H1 (cell line): ENCODE data around the gene DUSP3. TPM values are rescaled to one million over a fixed set of nuclear protein-coding genes. Genes with fewer than 3 reads are reported as not detected.

Experiments
- ASH2L ChIP-seq: fragments of 200-600, 300-600 bp; sonication (generic); IDR thresholded peaks from one replicate; pipeline ENCODE4 v1.7.1; 2017; ENCODE audit warnings: low read length
- HDAC2 ChIP-seq, 2 experiments: fragments of 300-600 bp in 1 of 2; sonication (generic) in 1 of 2; IDR thresholded peaks; 2 replicates each; pipeline ENCODE4 v1.6.1; 2011 to 2012; ENCODE audit warnings: low read depth in 2 of 2, low read length in 2 of 2, mild to moderate bottlenecking in 2 of 2, moderate library complexity in 2 of 2, borderline replicate concordance in 1 of 2, inconsistent platforms in 1 of 2
- JUN ChIP-seq: IDR thresholded peaks from 2 replicates; pipeline ENCODE4 v1.6.1; 2011; ENCODE audit warnings: low read depth, mild to moderate bottlenecking, improper control_type of control experiment, low read length
- MAFK ChIP-seq: IDR thresholded peaks from 2 replicates; pipeline ENCODE4 v1.6.1; 2012; ENCODE audit warnings: low read depth, mild to moderate bottlenecking, improper control_type of control experiment, low read length
- SAP30 ChIP-seq: fragments of 300-600 bp; sonication (generic); IDR thresholded peaks from 2 replicates; pipeline ENCODE4 v1.7.1; 2012; ENCODE audit warnings: low read length, moderate library complexity, mild to moderate bottlenecking, inconsistent platforms; ENCODE audit not compliant: insufficient read depth, insufficient replicate concordance
- SIRT6 ChIP-seq: IDR thresholded peaks from one replicate; pipeline ENCODE4 v1.7.1; 2012; ENCODE audit warnings: low read length, inconsistent platforms
- SP1 ChIP-seq: IDR thresholded peaks from 2 replicates; pipeline ENCODE4 v1.6.1; 2011; ENCODE audit warnings: low read depth, low read length
- TEAD4 ChIP-seq: IDR thresholded peaks from 2 replicates; pipeline ENCODE4 v1.6.1; 2012; ENCODE audit warnings: low read depth, low read length, inconsistent platforms, mixed read lengths
- polyA plus RNA-seq, 7 experiments: library from polyadenylated mRNA; depleted of rRNA in 3 of 7; stranded (reverse) in 5 of 7; unstranded in 2 of 7; fragments of >200 nt in 5 of 7; fragments of 200-250 nt in 2 of 7; gene quantifications; 1 replicate in 5 of 7; 2 replicates in 1 of 7; 4 replicates in 1 of 7; pipeline versions ENCODE4 v1.2.1 to v1.2.3, GENCODE V29; 2011 to 2013; ENCODE audit warnings: missing spikeins in 2 of 7, mixed read lengths in 2 of 7
- total RNA-seq: library from RNA; stranded (reverse); fragmentation: NEBNext Ultra II Directional; extraction: Animal tissue kit (Norgen Biotek cat#: 25700); gene quantifications from 2 replicates; pipeline ENCODE4 v1.2.1, GENCODE V29; 2021

The DUSP3 gene
- total and polyA plus RNA-seq, 2 of the 8 experiments (the other 6 are each of a cell fraction or from before 2014, with no cell fraction given) = 15.1 to 21.2 TPM

DNA sequence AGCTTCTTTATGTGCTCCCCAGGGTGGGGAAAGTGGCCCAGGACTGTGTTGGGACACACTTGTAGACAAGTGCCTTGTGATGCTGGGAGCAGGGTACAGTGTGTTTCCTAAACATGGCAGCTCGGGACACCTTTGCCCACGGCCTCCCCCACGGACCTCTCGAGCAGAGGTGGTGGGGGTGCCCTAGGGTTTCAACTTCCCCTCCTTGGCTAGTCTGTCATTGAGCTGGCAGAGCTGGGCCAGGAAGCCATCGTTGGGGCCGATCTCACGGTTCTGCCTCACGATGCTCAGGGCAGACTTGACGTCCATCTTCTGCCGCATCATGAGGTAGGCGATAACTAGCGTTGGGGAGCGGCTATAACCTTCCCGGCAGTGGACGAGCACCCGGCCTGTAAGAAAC, 9.4 kb downstream of the DUSP3 start (continued):
- TF ChIP-seq MAFK = no peak
- TF ChIP-seq HDAC2 (IDR thresholded peaks at IDR 0.05; ENCODE audit: borderline replicate concordance in 1 of 2, low read depth in 2 of 2, low read length in 2 of 2) = no peak
- TF ChIP-seq SAP30 = no peak
- no peak for TF ChIP-seq SIRT6
- TF ChIP-seq TEAD4 = no peak
- TF ChIP-seq ASH2L = no peak
- TF ChIP-seq JUN = no peak
- no peak for TF ChIP-seq SP1
